ELR (cell line): ENCODE measurements around the gene FAM89B.
"Not testable (repeated sequence)": the region's sequence is repeated elsewhere in the genome, so short reads cannot be mapped to it uniquely, and the experiment has no call there.

Experiments used
- DNase-seq: peaks from one replicate; pipeline ENCODE4 v3.0.0-alpha.2; 2015; ENCODE audit warnings: low read depth

The FAM89B gene

DNA sequence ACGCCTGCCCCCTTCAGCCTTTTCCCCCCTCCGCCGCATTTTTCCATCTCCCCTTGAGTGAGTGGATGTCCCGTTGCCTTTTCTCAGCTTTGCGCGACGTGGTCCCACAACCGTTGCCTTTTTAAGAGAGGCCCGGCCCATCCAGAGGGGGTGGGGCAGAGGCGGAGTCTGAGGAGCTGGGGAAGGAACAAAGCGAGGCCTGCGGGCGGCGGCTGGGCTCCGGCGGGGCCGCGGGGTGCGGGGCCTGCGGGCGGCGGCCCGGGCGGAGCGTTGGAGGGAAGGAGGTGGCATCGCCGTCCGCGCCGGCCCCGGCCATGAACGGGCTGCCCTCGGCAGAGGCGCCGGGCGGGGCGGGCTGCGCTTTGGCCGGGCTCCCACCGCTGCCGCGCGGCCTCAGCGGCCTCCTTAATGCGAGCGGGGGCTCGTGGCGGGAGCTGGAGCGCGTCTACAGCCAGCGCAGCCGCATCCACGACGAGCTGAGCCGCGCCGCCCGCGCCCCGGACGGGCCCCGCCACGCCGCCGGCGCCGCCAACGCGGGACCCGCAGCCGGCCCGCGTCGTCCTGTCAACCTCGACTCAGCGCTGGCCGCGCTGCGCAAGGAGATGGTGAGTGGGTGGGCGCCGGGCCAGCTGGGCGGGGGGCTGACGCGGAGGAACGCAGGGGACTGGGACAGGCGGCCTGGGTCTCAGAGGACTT lies at the start of gene FAM89B:
Gene FAM89B, plus strand, starts transcription at position 183 of the 696 bp plus-strand sequence. Its CDS starts 132 bp downstream, at position 315.
- peak; percentile 89 for DNase-seq

DNA sequence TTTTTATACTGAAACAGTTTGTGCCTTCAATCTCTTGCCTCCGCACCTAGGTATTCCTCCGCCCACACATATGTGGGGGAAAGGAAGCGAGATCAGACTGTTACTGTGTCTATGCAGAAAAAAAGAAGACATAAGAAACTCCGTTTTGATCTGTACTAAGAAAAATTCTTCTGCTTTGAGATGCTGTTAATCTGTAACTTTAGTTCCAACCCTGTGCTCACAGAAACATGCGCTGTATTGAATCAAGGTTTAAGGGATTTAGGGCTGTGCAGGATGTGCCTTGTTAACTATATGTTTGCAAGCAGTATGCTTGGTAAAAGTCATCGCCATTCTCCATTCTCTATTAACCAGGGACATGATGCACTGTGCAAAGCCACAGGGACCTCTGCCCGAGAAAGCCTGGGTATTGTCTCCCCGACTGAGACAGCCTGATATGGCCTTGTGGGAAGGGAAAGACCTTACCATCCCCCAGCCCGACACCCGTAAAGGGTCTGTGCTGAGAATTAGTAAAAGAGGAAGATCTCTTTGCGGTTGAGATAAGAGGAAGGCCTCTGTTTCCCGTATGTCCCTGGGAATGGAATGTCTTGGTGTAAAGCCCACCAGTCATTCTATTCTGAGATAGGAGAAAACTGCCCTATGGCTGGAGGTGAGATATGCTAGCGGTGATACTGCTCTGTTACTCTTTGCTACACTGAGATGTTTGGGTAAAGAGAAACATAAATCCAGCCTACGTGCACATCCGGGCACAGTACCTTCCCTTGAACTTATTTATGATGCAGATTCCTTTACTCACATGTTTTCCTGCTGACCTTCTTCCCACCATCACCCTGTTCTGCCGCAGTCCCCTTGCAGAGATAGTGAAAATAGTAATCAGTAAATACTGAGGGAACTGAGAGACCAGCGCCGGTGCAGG lies 49.4 kb upstream of the FAM89B start:
- not testable (repeated sequence) for DNase-seq

DNA sequence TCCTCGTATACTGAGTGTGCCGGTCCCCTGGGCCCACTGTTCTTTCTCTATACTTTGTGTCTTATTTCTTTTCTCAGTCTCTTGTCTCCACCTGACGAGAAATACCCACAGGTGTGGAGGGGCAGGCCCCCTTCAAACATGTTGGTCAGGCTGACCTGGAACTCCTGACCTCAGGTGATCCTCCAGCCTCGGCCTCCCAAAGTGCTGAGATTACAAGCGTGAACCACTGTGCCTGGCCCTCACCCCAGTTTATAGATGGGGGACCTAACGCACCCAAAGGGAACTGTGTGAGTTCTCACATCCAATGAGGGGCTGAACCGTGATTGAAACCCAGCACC lies 48.7 kb upstream of the FAM89B start:
- not testable (repeated sequence) for DNase-seq

DNA sequence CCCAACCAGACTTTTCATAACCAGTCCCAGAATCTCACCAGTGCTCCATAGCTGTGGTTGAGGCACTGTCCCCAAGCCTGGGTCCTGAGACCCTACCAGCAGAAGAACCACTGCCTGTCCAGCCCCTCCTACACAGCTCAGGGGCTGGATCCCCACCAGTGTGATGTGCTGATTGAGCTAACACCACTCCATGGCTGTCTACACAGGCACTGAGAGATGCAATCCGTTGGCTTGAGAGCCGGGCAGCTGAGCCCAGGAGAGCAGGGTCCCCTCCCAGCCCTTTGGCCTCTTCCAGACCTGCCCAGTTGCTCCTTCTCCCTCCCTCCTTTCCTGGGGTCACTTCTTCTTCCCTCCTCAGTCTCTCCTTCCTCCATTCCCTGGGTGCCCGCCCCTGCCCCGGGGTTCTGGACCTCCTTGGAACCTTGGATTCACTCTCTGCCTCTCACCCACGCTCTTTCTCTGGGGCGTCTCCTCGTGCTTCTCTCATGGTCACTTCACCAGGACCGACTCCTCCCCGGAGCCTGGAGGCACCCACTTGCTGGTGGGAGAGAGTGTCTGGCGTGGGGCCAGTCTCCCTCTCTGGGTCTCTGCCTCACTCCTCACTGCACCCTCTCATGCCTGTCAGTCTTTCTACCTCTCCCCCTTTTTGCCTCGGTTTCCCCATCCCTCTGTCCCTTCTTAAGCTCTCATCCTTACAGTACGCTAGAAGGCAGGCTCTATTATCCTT lies 48.2 kb upstream of the FAM89B start:
- DNase-seq: no peak

DNA sequence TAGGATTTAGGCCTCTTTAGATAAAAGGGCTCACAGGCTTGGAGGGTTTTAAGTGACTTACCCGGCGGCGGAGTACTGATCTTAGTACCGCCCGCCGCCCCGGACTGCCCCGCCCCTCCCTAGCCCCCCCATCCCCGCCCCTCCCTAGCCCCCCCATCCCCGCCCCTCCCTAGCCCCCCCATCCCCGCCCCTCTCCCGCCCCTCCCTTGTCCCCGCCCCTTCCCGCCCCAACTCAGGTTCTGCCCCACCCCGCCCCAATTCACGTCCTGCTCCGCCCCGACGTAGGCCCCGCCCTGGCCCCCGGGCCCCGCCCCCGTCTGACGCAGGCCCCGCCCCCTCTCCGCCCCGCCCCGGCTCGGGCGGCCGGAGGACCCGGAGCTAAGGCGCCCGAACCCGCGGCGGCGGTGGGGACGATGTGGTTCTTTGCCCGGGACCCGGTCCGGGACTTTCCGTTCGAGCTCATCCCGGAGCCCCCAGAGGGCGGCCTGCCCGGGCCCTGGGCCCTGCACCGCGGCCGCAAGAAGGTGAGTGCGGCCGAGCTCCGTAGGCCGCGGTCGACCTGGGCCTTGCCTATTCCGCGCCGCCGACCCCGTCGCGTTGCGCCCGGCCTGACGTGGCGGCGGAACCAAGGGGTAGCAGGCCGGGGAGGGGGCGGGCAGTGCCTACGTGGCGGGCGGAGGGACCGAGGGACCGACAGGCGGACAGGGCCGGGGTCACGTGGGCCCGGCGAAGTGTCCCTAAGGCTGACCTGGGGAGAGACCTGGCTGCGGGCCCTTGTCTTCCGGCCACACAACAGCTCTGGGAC lies 47.4 kb upstream of the FAM89B start, which contains the start of gene SCYL1:
Gene SCYL1, plus strand, starts transcription at position 343 of the 805 bp plus-strand sequence. Its CDS starts 71 bp downstream, at position 414.
- DNase-seq: peak; percentile 76

DNA sequence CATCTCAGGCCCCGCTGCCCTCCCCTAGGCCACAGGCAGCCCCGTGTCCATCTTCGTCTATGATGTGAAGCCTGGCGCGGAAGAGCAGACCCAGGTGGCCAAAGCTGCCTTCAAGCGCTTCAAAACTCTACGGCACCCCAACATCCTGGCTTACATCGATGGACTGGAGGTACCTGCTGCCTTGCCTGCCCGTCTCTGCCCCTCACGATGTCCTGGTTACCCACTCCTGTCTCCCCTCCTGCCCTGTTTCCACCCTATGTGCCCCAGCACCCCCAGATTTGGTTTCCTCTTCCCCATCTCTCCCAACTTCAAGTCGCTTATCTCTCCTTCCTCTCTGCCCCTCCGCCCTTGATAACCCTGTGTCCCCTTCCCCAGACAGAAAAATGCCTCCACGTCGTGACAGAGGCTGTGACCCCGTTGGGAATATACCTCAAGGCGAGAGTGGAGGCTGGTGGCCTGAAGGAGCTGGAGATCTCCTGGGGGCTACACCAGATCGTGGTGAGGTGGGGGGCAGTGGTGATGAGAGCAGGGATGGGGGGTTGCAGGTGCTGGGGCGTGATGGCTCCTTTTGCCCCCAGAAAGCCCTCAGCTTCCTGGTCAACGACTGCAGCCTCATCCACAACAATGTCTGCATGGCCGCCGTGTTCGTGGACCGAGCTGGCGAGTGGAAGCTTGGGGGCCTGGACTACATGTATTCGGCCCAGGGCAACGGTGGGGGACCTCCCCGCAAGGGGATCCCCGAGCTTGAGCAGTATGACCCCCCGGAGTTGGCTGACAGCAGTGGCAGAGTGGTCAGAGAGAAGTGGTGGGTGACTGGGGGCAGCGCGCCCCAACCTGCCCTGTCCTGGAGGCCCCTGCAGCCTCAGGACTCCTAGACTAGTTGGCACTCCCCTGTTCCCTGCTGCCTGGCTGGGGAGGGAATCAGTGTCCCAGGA lies 46.5 kb upstream of the FAM89B start:
- no peak for DNase-seq

DNA sequence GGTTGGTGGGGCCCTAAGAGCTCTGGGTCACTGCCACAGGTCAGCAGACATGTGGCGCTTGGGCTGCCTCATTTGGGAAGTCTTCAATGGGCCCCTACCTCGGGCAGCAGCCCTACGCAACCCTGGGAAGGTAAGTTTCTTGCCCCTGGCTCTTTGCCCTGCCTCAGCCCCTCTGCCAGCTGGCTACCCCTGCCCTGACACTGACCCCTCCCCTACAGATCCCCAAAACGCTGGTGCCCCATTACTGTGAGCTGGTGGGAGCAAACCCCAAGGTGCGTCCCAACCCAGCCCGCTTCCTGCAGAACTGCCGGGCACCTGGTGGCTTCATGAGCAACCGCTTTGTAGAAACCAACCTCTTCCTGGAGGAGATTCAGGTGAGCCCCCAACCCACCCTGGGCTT lies 45.6 kb upstream of the FAM89B start:
- DNase-seq: no peak

DNA sequence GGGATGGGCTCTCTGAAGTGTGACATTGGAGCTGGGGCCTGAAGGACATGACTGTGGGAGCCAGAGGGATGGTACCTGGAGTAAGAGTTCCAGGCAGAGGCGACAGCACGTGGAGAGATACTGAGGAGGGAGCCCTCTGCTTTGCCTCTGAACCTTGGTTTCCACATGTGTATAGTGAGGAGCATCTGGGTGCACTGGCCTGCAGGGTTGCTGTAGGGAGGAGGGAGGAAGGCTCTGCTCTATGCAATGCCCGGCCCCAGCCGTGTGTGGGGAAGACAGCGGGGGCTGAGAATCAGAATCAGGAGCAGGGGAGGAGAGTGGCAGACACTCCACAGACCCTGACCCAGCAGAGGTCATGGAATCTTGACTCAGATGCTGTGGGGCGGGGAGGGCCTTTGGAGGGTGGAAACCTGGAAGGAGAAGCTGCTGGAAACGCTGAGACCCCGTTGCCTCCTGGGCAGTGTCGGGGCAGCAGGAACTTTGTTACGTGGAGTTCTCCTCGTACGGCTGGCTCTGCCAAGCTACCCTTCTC lies 43.5 kb upstream of the FAM89B start:
- no peak for DNase-seq

DNA sequence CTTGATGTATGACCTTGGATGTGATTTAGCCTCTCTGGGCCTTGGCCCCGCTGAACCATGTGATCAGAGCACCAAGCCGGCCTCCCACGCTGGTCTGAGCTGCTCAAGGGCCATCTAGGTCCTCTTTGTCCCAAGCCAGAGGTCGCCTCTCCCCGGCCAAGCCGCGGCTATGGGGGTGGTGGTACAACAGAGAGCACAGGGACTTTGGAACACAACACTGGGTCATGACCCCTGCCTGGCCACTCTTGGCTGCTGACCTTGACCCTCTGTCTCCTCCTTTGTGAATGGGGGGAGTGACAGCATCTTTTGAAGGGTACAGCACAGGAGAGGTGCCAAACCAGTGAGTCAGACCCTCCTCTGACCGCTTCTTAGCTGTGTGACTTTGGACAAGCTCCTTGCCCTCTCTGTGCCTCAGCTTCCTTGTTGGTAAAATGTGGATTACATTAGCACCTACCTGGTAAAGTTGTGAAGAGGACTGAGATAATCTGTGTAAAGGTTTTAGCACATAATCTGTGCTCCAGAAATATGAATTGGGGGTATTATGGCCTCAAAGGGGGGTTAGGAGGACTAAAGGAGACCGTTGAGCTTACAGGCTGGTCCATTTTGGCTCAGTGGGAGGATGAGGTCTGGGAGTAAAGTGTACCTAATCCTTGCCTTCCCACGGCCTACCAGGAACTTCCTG lies 42.7 kb upstream of the FAM89B start:
- no peak for DNase-seq

DNA sequence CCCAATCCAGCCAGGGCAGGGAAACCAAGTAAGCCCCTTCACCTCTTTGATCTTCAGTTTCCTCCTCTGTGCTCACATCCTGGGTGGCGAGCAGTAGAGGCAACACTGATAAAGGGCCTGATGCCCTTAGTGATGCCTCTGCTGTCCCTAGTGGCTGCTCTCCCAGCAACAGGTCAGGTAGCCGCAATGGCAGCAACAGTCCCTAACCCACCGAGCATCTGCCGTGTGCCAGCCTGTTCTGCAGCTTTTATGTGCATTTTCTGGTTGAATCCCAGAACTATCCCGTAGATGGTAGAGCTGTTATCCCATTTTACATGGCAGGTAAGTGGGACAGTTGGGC lies 42.2 kb upstream of the FAM89B start:
- DNase-seq: peak; percentile 38

DNA sequence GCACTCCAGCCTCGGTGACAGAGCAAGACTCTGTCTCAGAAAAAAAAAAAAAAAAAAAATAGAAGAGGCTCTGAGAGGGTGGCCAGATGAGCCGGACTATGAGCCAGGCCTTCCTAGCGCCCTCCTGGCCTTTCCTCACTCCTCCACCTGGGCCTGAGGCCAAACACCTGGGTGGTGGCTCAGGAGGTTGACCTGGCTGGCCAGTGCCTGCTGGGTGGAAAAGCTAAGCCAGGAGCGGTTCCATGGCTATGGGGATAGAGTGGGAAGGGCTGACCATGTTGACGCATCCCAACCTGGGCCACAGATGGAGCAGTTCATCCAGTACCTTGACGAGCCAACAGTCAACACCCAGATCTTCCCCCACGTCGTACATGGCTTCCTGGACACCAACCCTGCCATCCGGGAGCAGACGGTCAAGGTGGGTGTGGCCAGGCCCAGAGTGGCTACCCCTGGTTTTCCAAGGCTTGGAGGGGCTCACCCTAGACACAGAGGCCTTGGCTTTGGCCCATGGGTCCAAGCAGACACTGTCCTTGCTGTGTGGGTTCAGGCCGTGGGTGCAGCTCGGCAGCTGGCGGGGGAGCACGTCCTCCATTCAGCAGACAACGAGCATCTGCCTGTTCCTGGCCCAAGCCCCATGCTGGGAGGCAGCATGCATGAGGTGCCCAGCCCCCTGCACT lies 39.8 kb upstream of the FAM89B start:
- no peak for DNase-seq

DNA sequence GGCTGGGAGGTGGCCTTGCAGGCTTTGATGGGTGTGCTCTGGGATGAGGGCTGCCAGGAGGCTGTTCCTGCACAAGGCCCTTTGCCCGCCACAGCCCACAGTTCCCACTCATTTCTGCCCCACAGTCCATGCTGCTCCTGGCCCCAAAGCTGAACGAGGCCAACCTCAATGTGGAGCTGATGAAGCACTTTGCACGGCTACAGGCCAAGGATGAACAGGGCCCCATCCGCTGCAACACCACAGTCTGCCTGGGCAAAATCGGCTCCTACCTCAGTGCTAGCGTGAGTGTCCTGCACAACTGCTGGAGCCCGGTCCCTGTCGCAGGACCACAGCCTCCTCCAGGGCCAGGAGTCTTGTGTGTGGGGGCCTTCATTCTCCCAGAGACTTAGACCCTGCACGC lies 37.2 kb upstream of the FAM89B start:
- no peak for DNase-seq

DNA sequence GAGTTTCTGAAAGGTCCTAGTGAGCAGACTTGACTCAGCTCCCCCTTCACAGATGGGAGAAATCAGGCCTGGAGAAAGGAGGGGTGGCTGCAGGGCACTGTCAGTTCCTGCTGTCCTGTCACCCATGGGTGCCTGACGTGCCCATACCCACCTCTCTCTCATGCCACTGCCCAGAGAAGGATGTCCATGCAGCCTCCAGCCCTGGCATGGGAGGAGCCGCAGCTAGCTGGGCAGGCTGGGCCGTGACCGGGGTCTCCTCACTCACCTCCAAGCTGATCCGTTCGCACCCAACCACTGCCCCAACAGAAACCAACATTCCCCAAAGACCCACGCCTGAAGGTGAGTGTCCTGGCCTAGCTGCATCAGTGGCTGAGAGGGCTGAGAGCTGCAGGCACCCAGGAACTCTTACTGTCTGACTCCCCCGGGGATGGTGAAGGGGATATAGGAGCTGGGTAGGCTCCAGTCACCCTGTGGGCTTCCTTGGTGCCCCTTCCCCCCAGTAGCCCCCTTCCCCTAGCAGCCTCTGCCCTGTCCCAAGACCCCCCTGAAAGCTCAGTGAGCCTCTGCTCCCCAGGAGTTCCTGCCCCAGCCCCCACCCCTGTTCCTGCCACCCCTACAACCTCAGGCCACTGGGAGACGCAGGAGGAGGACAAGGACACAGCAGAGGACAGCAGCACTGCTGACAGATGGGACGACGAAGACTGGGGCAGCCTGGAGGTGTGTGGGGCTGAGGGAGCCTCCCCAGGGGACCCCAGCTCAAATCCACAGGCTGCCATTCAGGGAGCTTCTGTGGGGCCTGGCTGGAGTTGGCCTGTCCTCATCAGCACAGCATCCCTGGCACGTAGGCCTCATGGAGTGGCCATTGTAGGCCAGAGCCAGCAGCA lies 35.7 kb upstream of the FAM89B start:
- DNase-seq: no peak

DNA sequence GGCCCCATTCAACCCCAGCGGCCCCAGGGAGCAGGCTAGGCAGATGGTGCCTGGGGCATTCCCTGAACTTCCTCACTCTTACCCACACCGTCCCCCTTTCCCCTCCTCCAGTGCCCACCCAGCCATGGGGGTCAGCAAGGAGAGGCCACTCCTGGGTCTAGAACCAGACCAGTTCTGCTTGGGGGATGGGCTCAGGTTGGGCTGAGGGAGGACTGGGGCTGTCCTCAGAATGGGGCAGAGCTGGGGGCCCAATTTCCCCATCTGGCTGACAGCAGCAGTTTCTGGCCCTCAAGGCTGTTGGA lies 35.1 kb upstream of the FAM89B start:
- no peak for DNase-seq

DNA sequence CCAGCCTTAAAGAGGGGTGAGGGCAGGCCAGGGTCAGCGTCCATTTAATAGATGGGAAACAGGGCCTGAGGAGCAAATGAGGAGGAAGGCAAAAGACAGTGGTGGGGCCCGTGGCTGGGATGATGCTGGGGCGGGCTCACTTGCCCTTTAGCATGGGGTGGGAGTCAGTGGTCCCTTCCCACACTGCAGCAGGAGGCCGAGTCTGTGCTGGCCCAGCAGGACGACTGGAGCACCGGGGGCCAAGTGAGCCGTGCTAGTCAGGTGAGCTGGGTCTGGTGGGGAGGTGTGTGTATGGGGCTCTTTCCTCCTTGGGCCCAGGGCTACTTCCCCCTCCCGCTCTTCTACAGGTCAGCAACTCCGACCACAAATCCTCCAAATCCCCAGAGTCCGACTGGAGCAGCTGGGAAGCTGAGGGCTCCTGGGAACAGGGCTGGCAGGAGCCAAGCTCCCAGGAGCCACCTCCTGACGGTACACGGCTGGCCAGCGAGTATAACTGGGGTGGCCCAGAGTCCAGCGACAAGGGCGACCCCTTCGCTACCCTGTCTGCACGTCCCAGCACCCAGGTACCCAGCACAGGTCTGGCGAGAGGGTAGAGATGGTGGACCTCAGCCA lies 34.6 kb upstream of the FAM89B start:
- no peak for DNase-seq

DNA sequence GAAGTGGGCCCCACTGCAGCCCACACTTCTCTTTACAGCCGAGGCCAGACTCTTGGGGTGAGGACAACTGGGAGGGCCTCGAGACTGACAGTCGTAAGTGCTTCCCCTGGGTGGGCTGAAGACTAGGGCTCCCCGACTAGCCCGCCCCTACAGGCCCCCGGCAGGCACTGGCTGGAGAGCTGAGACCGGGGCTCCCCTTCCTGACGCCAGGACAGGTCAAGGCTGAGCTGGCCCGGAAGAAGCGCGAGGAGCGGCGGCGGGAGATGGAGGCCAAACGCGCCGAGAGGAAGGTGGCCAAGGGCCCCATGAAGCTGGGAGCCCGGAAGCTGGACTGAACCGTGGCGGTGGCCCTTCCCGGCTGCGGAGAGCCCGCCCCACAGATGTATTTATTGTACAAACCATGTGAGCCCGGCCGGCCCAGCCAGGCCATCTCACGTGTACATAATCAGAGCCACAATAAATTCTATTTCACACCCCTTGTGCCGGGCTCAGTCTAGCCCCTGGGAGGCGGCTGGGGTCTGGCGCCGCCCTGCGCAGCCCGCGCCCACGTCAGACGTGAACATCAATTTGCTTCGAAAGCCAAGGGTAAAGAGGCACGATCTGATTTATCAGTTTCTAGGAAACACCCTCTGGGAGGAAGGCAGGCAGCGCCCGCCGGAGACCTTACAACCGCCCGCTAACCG lies 34.0 kb upstream of the FAM89B start:
- DNase-seq: no peak
